A549 (cell line): ENCODE results near the gene TMEM52B. TPM values are rescaled to one million over a fixed set of nuclear protein-coding genes. Genes with fewer than 3 reads are reported as not detected.
"Not testable (repeated sequence)": the region's sequence is repeated elsewhere in the genome, so short reads cannot be mapped to it uniquely, and the experiment has no call there.

Experiments
- ATAC-seq, 2 experiments: fragments of 200-7000 bp in 1 of 2; fragments of >200 bp in 1 of 2; cut with Nextera tagmentation in 1 of 2; cut with Tn5 transposase in 1 of 2; 3 replicates each; pipeline versions ENCODE4 v1.8.0 to v1.9.1; 2018 to 2020; ENCODE audit warnings: mild to moderate bottlenecking in 1 of 2, moderate library complexity in 1 of 2
- CTCF ChIA-PET: fragments of 300-600 bp; sonication (Branson Sonifier 250); formaldehyde crosslinking; extraction: SDS; loops from one replicate; lab custom pipeline; 2021; ENCODE audit warnings: antibody characterized with exemption, inconsistent platforms; lab: Yijun Ruan, JAX
- POLR2A ChIA-PET: fragments of 350-600 bp; formaldehyde crosslinking; extraction: SDS; loops from one replicate; lab custom pipeline; 2021; ENCODE audit warnings: antibody characterized with exemption, inconsistent platforms; lab: Yijun Ruan, JAX
- DNase-seq, 2 experiments: peaks; one replicate each; pipeline versions ENCODE4 v3.0.0 to v3.0.0-alpha.2; 2011 to 2016; ENCODE audit warnings: low read depth in 1 of 2, low spot score in 1 of 2
- FAIRE-seq: peaks from 2 replicates; lab custom pipeline; 2011; peaks lifted over from hg19 to GRCh38; lab: Jason Lieb, UNC
- H3K27ac ChIP-seq, 2 experiments: fragments of >200 bp; sonication (Bioruptor Twin); formaldehyde crosslinking; 3 replicates each; pipeline ENCODE4 v1.5.1; 2016 to 2017
- H3K4me1 ChIP-seq: fragments of >200 bp; sonication (Bioruptor Twin); formaldehyde crosslinking; 3 replicates; pipeline ENCODE4 v1.6.1; 2016
- H3K4me2 ChIP-seq: fragments of >200 bp; sonication (Bioruptor Twin); formaldehyde crosslinking; 3 replicates; pipeline ENCODE4 v1.6.1; 2016
- H3K4me3 ChIP-seq: fragments of >200 bp; sonication (Bioruptor Twin); formaldehyde crosslinking; 3 replicates; pipeline ENCODE4 v1.5.1; 2016
- H3K9me3 ChIP-seq: fragments of >200 bp; sonication (Bioruptor Twin); formaldehyde crosslinking; 3 replicates; pipeline ENCODE4 v1.6.1; 2016
- BHLHE40 ChIP-seq: IDR thresholded peaks from 2 replicates; pipeline ENCODE4 v1.6.1; 2012; ENCODE audit warnings: low read depth, low read length, inconsistent platforms
- CBX2 ChIP-seq: fragments of 200-600 bp; sonication (generic); IDR thresholded peaks from 2 replicates; pipeline ENCODE4 v1.6.1; 2016; ENCODE audit warnings: low read depth, mild to moderate bottlenecking, borderline replicate concordance
- CHD4 ChIP-seq: fragments of 200-600 bp; sonication (generic); IDR thresholded peaks from 2 replicates; pipeline ENCODE4 v1.6.1; 2016; ENCODE audit warnings: antibody characterized with exemption, mild to moderate bottlenecking, borderline replicate concordance
- EHF ChIP-seq: fragments of 250-450 bp; sonication (Bioruptor Pico); IDR thresholded peaks from 2 replicates; pipeline ENCODE4 v1.5.0; 2020; ENCODE audit warnings: mild to moderate bottlenecking
- GATA3 ChIP-seq: IDR thresholded peaks from 2 replicates; pipeline ENCODE4 v1.6.1; 2012; ENCODE audit warnings: borderline replicate concordance
- HOXA7 ChIP-seq: fragments of 250-450 bp; sonication (Bioruptor Pico); IDR thresholded peaks from 2 replicates; pipeline ENCODE4 v1.5.0; 2020; ENCODE audit warnings: mild to moderate bottlenecking, moderate library complexity
- HOXB13 ChIP-seq: fragments of 250-450 bp; sonication (Bioruptor Pico); IDR thresholded peaks from 2 replicates; pipeline ENCODE4 v1.5.0; 2020; ENCODE audit warnings: low read depth, mild to moderate bottlenecking, moderate library complexity
- JUNB ChIP-seq: fragments of >200 bp; sonication (Bioruptor Twin); formaldehyde crosslinking; IDR thresholded peaks from 2 replicates; pipeline ENCODE4 v1.6.1; 2016
- MAFK ChIP-seq: fragments of 450-650 bp; IDR thresholded peaks from 2 replicates; pipeline ENCODE4 v1.6.1; 2014; ENCODE audit not compliant: partially characterized antibody
- MAZ ChIP-seq: fragments of 150-350 bp; IDR thresholded peaks from 2 replicates; pipeline ENCODE4 v1.6.1; 2014; ENCODE audit warnings: antibody characterized with exemption, low read depth, low read length, borderline replicate concordance
- NPAS2 ChIP-seq: fragments of 250-450 bp; sonication (Bioruptor Pico); IDR thresholded peaks from 2 replicates; pipeline ENCODE4 v1.8.0; 2022; ENCODE audit warnings: mild to moderate bottlenecking, moderate library complexity, borderline replicate concordance
- NR3C1 ChIP-seq: fragments of >200 bp; sonication (Bioruptor Twin); formaldehyde crosslinking; IDR thresholded peaks from 3 replicates; pipeline ENCODE4 v1.6.1; 2017
- POLR2A ChIP-seq: IDR thresholded peaks from 2 replicates; pipeline ENCODE4 v1.6.1; 2012; ENCODE audit warnings: mild to moderate bottlenecking, low read length
- POLR2AphosphoS2 ChIP-seq: conservative IDR thresholded peaks from 2 replicates; pipeline ENCODE4 v1.6.1; 2012; ENCODE audit warnings: low read length, improper control_type of control experiment, inconsistent platforms
- RAD21 ChIP-seq, 2 experiments: fragments of >200 bp in 1 of 2; sonication (Bioruptor Twin) in 1 of 2; formaldehyde crosslinking in 1 of 2; IDR thresholded peaks in 1 of 2; conservative IDR thresholded peaks in 1 of 2; 2 replicates in 1 of 2; 3 replicates in 1 of 2; pipeline ENCODE4 v1.6.1; 2012 to 2018; ENCODE audit warnings: inconsistent platforms in 1 of 2
- ZC3H11A ChIP-seq: fragments of 450-650 bp; IDR thresholded peaks from 2 replicates; pipeline ENCODE4 v1.6.1; 2014; ENCODE audit warnings: antibody characterized with exemption, mild to moderate bottlenecking
- ZNF302 ChIP-seq: fragments of 250-450 bp; sonication (Bioruptor Pico); IDR thresholded peaks from 2 replicates; pipeline ENCODE4 v1.9.0; 2021; ENCODE audit warnings: inconsistent platforms, mild to moderate bottlenecking, moderate library complexity
- WGBS: methylation state at CpG from one replicate; pipeline ENCODE4 v1.1.6; 2017; ENCODE audit errors: missing lambda C conversion rate; 5-methylcytosine and 5-hydroxymethylcytosine counted together
- polyA plus RNA-seq, 4 experiments: library from polyadenylated mRNA; depleted of rRNA in 3 of 4; stranded (reverse); fragments of >200 nt; fragmentation: RNase III in 1 of 4; extraction: RNeasy Plus Mini Kit Qiagen cat#74134 plus additional on column Dnase treatment in 1 of 4; gene quantifications; 2 replicates in 3 of 4; 3 replicates in 1 of 4; pipeline ENCODE4 v1.2.3, GENCODE V29; 2011 to 2017
- TF ChIP-seq, protein P1 (sequence below): fragments of >200 bp; sonication (Bioruptor Twin); formaldehyde crosslinking; IDR thresholded peaks from 2 replicates; pipeline ENCODE4 v1.6.1; 2016
- TF ChIP-seq, protein P2 (sequence below): fragments of 150-350 bp; IDR thresholded peaks from 2 replicates; pipeline ENCODE4 v1.6.1; 2014; ENCODE audit warnings: low read depth, mild to moderate bottlenecking, low read length
- TF ChIP-seq, protein P3 (sequence below): IDR thresholded peaks from 2 replicates; pipeline ENCODE4 v1.6.1; 2012; ENCODE audit warnings: low read depth, borderline replicate concordance
- TF ChIP-seq, protein P4 (sequence below): IDR thresholded peaks from 2 replicates; pipeline ENCODE4 v1.6.1; 2012
- TF ChIP-seq, protein P5 (sequence below): fragments of 250-450 bp; sonication (Bioruptor Pico); IDR thresholded peaks from 2 replicates; pipeline ENCODE4 v1.5.0; 2021; ENCODE audit warnings: mild to moderate bottlenecking, moderate library complexity, borderline replicate concordance

The TMEM52B gene
- polyA plus RNA-seq, 2 of the 4 experiments (the other 2 are of a cell fraction) = 0.08 to 0.39 TPM

DNA sequence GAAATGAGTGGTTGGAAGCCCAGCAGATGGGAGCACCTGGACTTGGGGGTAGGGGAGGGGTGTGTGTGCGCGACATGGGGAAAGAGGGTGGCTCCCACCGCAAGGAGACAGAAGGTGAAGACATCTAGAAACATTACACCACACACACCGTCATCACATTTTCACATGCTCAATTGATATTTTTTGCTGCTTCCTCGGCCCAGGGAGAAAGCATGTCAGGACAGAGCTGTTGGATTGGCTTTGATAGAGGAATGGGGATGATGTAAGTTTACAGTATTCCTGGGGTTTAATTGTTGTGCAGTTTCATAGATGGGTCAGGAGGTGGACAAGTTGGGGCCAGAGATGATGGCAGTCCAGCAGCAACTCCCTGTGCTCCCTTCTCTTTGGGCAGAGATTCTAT, 43.0 kb downstream of the TMEM52B start:
- WGBS = 87% methylated on average over 5 of the region's 5 CpGs
- H3K9me3 ChIP-seq = no peaks in the 10 kb centered on the region
- POLR2A ChIA-PET = no interaction called here
- ATAC-seq = no peak
- no peak overlapping the region for H3K27ac ChIP-seq
- H3K4me1 ChIP-seq = no peaks in the 10 kb centered on the region
- TF ChIP-seq MAFK (no peak), ZNF302 (no peak), CHD4 (no peak), POLR2A (no peak), HOXB13 (CRISPR knock-in tag) (no peak), EHF (no peak), CBX2 (no peak), GATA3 (no peak)
- TF ChIP-seq, protein P1, sequence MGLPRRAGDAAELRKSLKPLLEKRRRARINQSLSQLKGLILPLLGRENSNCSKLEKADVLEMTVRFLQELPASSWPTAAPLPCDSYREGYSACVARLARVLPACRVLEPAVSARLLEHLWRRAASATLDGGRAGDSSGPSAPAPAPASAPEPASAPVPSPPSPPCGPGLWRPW = no peak
- TF ChIP-seq, protein P2, sequence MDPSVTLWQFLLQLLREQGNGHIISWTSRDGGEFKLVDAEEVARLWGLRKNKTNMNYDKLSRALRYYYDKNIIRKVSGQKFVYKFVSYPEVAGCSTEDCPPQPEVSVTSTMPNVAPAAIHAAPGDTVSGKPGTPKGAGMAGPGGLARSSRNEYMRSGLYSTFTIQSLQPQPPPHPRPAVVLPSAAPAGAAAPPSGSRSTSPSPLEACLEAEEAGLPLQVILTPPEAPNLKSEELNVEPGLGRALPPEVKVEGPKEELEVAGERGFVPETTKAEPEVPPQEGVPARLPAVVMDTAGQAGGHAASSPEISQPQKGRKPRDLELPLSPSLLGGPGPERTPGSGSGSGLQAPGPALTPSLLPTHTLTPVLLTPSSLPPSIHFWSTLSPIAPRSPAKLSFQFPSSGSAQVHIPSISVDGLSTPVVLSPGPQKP = no peak
- TF ChIP-seq, all 56 proteins: peak for 0
- no peak overlapping the region for H3K4me3 ChIP-seq
- DNase-seq (no peak), FAIRE-seq (no peak)
- H3K4me2 ChIP-seq = no peak overlapping the region
- CTCF ChIA-PET = interaction anchor here (0.6 kb wide), 1 partner anchor 21 kb away, joined by 3 read pairs; no protein-coding TSS in a partner anchor

DNA sequence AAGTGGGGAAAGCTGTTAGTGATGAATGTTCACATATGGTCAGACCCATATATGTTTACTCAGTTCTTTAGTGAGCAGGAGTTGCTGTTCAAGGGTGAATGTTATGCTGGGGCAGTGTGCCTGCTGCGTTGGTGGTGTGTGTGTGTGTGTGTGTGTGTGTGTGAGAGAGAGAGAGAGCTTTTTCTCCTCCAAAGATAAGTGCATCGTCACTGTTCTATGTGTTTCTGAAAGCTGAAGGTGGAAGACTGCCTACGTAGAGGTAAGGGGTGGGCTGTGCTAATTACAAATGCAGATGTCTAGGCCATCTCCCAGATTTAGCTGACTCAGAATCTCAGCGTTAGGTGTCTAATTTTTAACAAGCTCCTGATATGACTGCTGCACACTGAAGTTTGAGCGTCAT, 44.4 kb downstream of the TMEM52B start:
- CTCF ChIA-PET = interaction anchor here (2.8 to 3.2 kb wide), 2 partner anchors 12 to 70 kb away, joined by 7 to 17 read pairs; no protein-coding TSS in a partner anchor

DNA sequence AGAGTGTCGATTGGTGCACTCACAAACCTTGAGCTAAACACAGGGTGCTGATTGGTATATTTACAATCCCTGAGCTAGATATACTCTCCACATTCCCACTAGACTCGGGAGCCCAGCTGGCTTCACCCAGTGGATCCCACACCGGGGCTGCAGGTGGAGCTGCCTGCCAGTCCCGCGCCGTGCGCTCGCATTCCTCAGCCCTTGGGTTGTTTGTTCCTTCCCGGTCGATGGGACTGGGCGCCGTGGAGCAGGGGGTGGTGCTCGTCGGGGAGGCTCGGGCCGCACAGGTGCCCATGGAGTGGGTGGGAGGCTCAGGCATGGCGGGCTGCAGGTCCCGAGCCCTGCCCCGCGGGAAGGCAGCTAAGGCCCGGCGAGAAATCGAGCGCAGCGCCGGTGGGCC, 46.6 kb downstream of the TMEM52B start:
- FAIRE-seq, POLR2A ChIA-PET, H3K27ac ChIP-seq, DNase-seq, H3K4me2 ChIP-seq, H3K4me3 ChIP-seq, ATAC-seq, H3K4me1 ChIP-seq, H3K9me3 ChIP-seq: not testable (repeated sequence)
- CTCF ChIA-PET = interaction anchor here (2.8 to 3.2 kb wide), 2 partner anchors 10 to 72 kb away, joined by 7 to 17 read pairs; no protein-coding TSS in a partner anchor
- WGBS = 93% methylated on average over 17 of the region's 26 CpGs

More for the DNA sequence above, 44.4 kb downstream of the TMEM52B start:
- POLR2A ChIA-PET = no interaction called here
- WGBS = 77% methylated on average over 5 of the region's 5 CpGs
- no peak overlapping the region for H3K4me3 ChIP-seq
- no peak for TF ChIP-seq BHLHE40
- no peak for TF ChIP-seq GATA3
- TF ChIP-seq POLR2A = no peak
- TF ChIP-seq POLR2AphosphoS2 = peak; percentile 61
- peak; percentile 16 for TF ChIP-seq MAFK
- TF ChIP-seq, all 56 proteins: peak for 2
- FAIRE-seq (no peak), DNase-seq (no peak), ATAC-seq (no peak)
- Histone ChIP-seq H3K4me2 (no peak overlapping the region), H3K27ac (no peak overlapping the region), H3K4me1 (no peaks in the 10 kb centered on the region), H3K9me3 (no peaks in the 10 kb centered on the region)

DNA sequence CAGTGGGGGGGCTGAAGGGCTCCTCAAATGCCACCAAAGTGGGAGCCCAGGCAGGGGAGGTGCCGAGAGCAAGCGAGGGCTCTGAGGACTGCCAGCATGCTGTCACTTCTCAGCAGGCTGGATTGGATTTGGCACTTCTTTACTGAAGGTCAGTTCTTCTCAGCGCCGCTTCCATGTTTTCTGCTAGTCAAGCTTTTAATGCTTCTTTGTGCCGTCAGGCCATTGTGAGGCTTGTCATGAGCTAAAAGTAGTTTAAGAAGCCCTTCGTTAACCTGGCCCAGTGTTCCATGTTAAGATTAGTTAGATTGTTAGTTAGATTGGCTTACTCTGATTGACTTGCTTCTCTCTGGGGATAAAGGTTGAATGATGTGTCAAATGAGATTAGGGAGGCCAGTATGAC, 47.3 kb downstream of the TMEM52B start:
- Histone ChIP-seq H3K4me3 (no peak overlapping the region), H3K9me3 (no peaks in the 10 kb centered on the region), H3K4me2 (no peak overlapping the region)
- ATAC-seq (peak; percentile 6 to 17; a peak in 3 of 6 replicates), FAIRE-seq (no peak)
- POLR2A ChIA-PET = no interaction called here
- WGBS = 93% methylated on average over 6 of the region's 6 CpGs
- TF ChIP-seq NR3C1 = no peak
- no peak for TF ChIP-seq MAZ
- no peak for TF ChIP-seq JUNB
- TF ChIP-seq, protein P3, sequence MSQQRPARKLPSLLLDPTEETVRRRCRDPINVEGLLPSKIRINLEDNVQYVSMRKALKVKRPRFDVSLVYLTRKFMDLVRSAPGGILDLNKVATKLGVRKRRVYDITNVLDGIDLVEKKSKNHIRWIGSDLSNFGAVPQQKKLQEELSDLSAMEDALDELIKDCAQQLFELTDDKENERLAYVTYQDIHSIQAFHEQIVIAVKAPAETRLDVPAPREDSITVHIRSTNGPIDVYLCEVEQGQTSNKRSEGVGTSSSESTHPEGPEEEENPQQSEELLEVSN = no peak
- no peak for TF ChIP-seq NPAS2 (CRISPR knock-in tag)
- no peak for TF ChIP-seq RAD21 (conservative IDR thresholded peaks at IDR 0.05 in 1 of 2, IDR thresholded peaks at IDR 0.05 in 1 of 2)
- TF ChIP-seq, protein P4, sequence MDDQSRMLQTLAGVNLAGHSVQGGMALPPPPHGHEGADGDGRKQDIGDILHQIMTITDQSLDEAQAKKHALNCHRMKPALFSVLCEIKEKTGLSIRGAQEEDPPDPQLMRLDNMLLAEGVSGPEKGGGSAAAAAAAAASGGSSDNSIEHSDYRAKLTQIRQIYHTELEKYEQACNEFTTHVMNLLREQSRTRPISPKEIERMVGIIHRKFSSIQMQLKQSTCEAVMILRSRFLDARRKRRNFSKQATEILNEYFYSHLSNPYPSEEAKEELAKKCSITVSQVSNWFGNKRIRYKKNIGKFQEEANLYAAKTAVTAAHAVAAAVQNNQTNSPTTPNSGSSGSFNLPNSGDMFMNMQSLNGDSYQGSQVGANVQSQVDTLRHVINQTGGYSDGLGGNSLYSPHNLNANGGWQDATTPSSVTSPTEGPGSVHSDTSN = no peak
- no peak for TF ChIP-seq ZC3H11A
- TF ChIP-seq, protein P5, sequence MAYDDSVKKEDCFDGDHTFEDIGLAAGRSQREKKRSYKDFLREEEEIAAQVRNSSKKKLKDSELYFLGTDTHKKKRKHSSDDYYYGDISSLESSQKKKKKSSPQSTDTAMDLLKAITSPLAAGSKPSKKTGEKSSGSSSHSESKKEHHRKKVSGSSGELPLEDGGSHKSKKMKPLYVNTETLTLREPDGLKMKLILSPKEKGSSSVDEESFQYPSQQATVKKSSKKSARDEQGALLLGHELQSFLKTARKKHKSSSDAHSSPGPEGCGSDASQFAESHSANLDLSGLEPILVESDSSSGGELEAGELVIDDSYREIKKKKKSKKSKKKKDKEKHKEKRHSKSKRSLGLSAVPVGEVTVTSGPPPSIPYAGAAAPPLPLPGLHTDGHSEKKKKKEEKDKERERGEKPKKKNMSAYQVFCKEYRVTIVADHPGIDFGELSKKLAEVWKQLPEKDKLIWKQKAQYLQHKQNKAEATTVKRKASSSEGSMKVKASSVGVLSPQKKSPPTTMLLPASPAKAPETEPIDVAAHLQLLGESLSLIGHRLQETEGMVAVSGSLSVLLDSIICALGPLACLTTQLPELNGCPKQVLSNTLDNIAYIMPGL (CRISPR knock-in tag) = no peak
- TF ChIP-seq HOXA7 (CRISPR knock-in tag) = no peak
- TF ChIP-seq, all 56 proteins: peak for 0
- DNase-seq = no peak
- Histone ChIP-seq H3K27ac (no peak overlapping the region), H3K4me1 (no peaks in the 10 kb centered on the region)
- CTCF ChIA-PET = interaction anchor here (2.5 kb wide), 1 partner anchor 10 kb away, joined by 16 read pairs; no protein-coding TSS in a partner anchor
